K562 (cell line): ENCODE results near the gene PTPRC. TPM values are rescaled to one million over a fixed set of nuclear protein-coding genes. Genes with fewer than 3 reads are reported as not detected.

Source experiments
- ATAC-seq: fragments of 200-7000 bp; cut with Tn5 transposase; 3 replicates; pipeline ENCODE4 v1.9.1; 2020; ENCODE audit warnings: moderate library complexity
- BruUV-seq: library from RNA; stranded (reverse); fragments of 400-500 nt; replicated peaks from 2 replicates; lab custom pipeline; 2021; lab: Mats Ljungman, UMichigan
- CTCF ChIA-PET: fragments of 300-600 bp; formaldehyde crosslinking; extraction: SDS; loops from one replicate; lab custom pipeline; 2021; ENCODE audit warnings: low intra/inter-chr PET ratio; lab: Yijun Ruan, JAX
- POLR2A ChIA-PET: fragments of 300-600, 350-650 bp; sonication (Branson Sonifier 250); formaldehyde crosslinking; extraction: SDS; loops from one replicate; lab custom pipeline; 2021; ENCODE audit warnings: antibody characterized with exemption, inconsistent platforms; lab: Yijun Ruan, JAX
- DNase-seq, 4 experiments: peaks; one replicate each; pipeline versions ENCODE4 v3.0.0 to v3.0.0-alpha.2; 2011 to 2018; ENCODE audit warnings: low spot score in 3 of 4, mixed read lengths in 3 of 4; ENCODE audit errors: extremely low read depth in 1 of 4
- FAIRE-seq: peaks from 2 replicates; lab custom pipeline; 2011; peaks lifted over from hg19 to GRCh38; lab: Jason Lieb, UNC
- H2AFZ ChIP-seq: 2 replicates; pipeline ENCODE4 v1.6.0; 2011; ENCODE audit warnings: low read depth, low read length, control low read depth, inconsistent platforms
- H3K27ac ChIP-seq: fragments of 200-600 bp; 3 replicates; pipeline ENCODE4 v1.8.0; 2011; ENCODE audit warnings: low read depth, mild to moderate bottlenecking, control low read depth, inconsistent platforms, low read length, moderate library complexity, mixed read lengths; ENCODE audit errors: extremely low read depth
- H3K27me3 ChIP-seq, 2 experiments: fragments of 300-600 bp in 1 of 2; 2 replicates in 1 of 2; 3 replicates in 1 of 2; pipeline versions ENCODE4 v1.6.0 to v1.8.0; 2011; ENCODE audit warnings: inconsistent platforms in 2 of 2, low read length in 2 of 2, mild to moderate bottlenecking in 1 of 2, mixed read lengths in 1 of 2, moderate library complexity in 1 of 2; ENCODE audit not compliant: control insufficient read depth in 2 of 2, insufficient read depth in 2 of 2
- H3K36me3 ChIP-seq: fragments of 300-600 bp; 3 replicates; pipeline ENCODE4 v1.8.0; 2011; ENCODE audit warnings: mild to moderate bottlenecking, low read length, inconsistent platforms; ENCODE audit not compliant: control insufficient read depth, insufficient read depth
- H3K4me1 ChIP-seq, 2 experiments: fragments of 200-600 bp in 1 of 2; replicated peaks in 1 of 2; 2 replicates in 1 of 2; 3 replicates in 1 of 2; pipeline versions ENCODE4 v1.5.1 to v1.8.0; 2011; ENCODE audit warnings: inconsistent platforms in 2 of 2, low read length in 2 of 2, mild to moderate bottlenecking in 1 of 2, mixed read lengths in 1 of 2, moderate library complexity in 1 of 2; ENCODE audit not compliant: control insufficient read depth in 2 of 2, insufficient read depth in 2 of 2
- H3K4me2 ChIP-seq: 2 replicates; pipeline ENCODE4 v1.6.1; 2011; ENCODE audit warnings: low read length, control low read depth, inconsistent platforms, mixed read lengths; ENCODE audit not compliant: insufficient read depth
- H3K4me3 ChIP-seq: fragments of 200-600 bp; sonication (generic), shearing (Covaris generic); 2 replicates; pipeline ENCODE4 v1.5.1; 2016; ENCODE audit warnings: control low read depth, inconsistent platforms
- H3K79me2 ChIP-seq: fragments of 200-600 bp; 3 replicates; pipeline ENCODE4 v1.8.0; 2011; ENCODE audit warnings: low read length, inconsistent platforms; ENCODE audit not compliant: control insufficient read depth, insufficient read depth
- H3K9ac ChIP-seq, 2 experiments: 2 replicates each; pipeline versions ENCODE4 v1.6.0 to v1.6.1; 2011; ENCODE audit warnings: low read depth in 2 of 2, low read length in 2 of 2, control low read depth in 1 of 2, inconsistent platforms in 1 of 2, mild to moderate bottlenecking in 1 of 2, mixed read lengths in 1 of 2; ENCODE audit not compliant: insufficient read depth in 1 of 2
- H3K9me1 ChIP-seq: one replicate; pipeline ENCODE4 v1.6.0; 2011; ENCODE audit warnings: inconsistent platforms, mild to moderate bottlenecking, low read length, moderate library complexity; ENCODE audit not compliant: control insufficient read depth, insufficient read depth
- H3K9me3 ChIP-seq: replicated peaks from 2 replicates; pipeline ENCODE4 v1.5.1; 2011; ENCODE audit warnings: low read depth, low read length, inconsistent platforms; ENCODE audit not compliant: control insufficient read depth, insufficient read depth
- H4K20me1 ChIP-seq: replicated peaks from 2 replicates; pipeline ENCODE4 v1.6.1; 2011; ENCODE audit warnings: low read length, inconsistent platforms, mixed read lengths; ENCODE audit not compliant: control insufficient read depth, insufficient read depth
- CHD2 ChIP-seq: IDR thresholded peaks from 2 replicates; pipeline ENCODE4 v1.6.1; 2011; ENCODE audit warnings: low read depth, low read length
- CXXC5 ChIP-seq: fragments of 250-450 bp; sonication (Bioruptor Pico); IDR thresholded peaks from 2 replicates; pipeline ENCODE4 v1.8.0; 2022; ENCODE audit warnings: inconsistent platforms, mild to moderate bottlenecking, moderate library complexity
- GATAD2B ChIP-seq: fragments of 450-650 bp; IDR thresholded peaks from 2 replicates; pipeline ENCODE4 v1.6.1; 2017; ENCODE audit warnings: mild to moderate bottlenecking, borderline replicate concordance
- KLF1 ChIP-seq: fragments of 450-650 bp; IDR thresholded peaks from 2 replicates; pipeline ENCODE4 v1.6.1; 2016; ENCODE audit warnings: missing genetic modification characterization, missing compliant biosample characterization
- NONO ChIP-seq, 2 experiments: fragments of 200-400 bp in 1 of 2; fragments of 450-650 bp in 1 of 2; formaldehyde crosslinking in 1 of 2; IDR thresholded peaks; 2 replicates each; pipeline ENCODE4 v1.6.1; 2017; ENCODE audit warnings: low read depth in 2 of 2, mild to moderate bottlenecking in 2 of 2, moderate library complexity in 2 of 2, low read length in 1 of 2
- RHOXF2B ChIP-seq: fragments of 250-450 bp; sonication (Bioruptor Pico); conservative IDR thresholded peaks from 2 replicates; pipeline ENCODE4 v1.5.1; 2021
- ZFP30 ChIP-seq: fragments of 250-450 bp; sonication (Bioruptor Pico); IDR thresholded peaks from 2 replicates; pipeline ENCODE4 v1.8.0; 2022; ENCODE audit warnings: moderate library complexity, mild to moderate bottlenecking, inconsistent platforms, borderline replicate concordance
- ZNF143 ChIP-seq: sonication (generic); formaldehyde crosslinking; IDR thresholded peaks from 2 replicates; pipeline ENCODE4 v1.9.0; 2022; ENCODE audit warnings: mild to moderate bottlenecking, missing genetic modification reagents
- ZNF197 ChIP-seq: fragments of 200-800 bp; sonication (Bioruptor generic); IDR thresholded peaks from 2 replicates; pipeline ENCODE4 v1.6.1; 2016; ENCODE audit warnings: low read depth, missing genetic modification characterization, missing compliant biosample characterization
- ZNF354B ChIP-seq: fragments of 250-450 bp; sonication (Bioruptor Pico); IDR thresholded peaks from 2 replicates; pipeline ENCODE4 v1.4.0; 2020
- ZNF408 ChIP-seq: fragments of 250-450 bp; sonication (Bioruptor Pico); IDR thresholded peaks from 2 replicates; pipeline ENCODE4 v1.4.0; 2020; ENCODE audit warnings: low read depth, mild to moderate bottlenecking, moderate library complexity
- in situ Hi-C: fragments of 300-500 bp; cut with MboI; formaldehyde crosslinking; loops from 4 replicates; pipeline ENCODE4 v1.15.0; 2018; ENCODE audit warnings: inconsistent platforms, mixed read lengths
- intact Hi-C: fragments of 100-400 bp; cut with micrococcal nuclease; formaldehyde crosslinking; loops from 2 replicates; pipeline ENCODE4 v1.14.2; 2022
- polyA plus RNA-seq, 8 experiments: library from polyadenylated mRNA; depleted of rRNA in 4 of 8; stranded (reverse) in 5 of 8; unstranded in 3 of 8; fragments of >200 nt; fragmentation: Nextera tagmentation in 2 of 8; fragmentation: Illumina TruSeq in 1 of 8; extraction: Ambion mirVana in 2 of 8; extraction: Trizol in 1 of 8; gene quantifications; 2 replicates each; pipeline versions ENCODE4 v1.2.1 to v1.2.3, GENCODE V29; 2011 to 2014; ENCODE audit warnings: inconsistent platforms in 1 of 8, missing spikeins in 1 of 8
- total RNA-seq, 7 experiments: library from RNA; depleted of rRNA in 6 of 7; stranded (reverse); fragments of >200 nt in 6 of 7; fragmentation: Illumina TruSeq in 2 of 7; extraction: Trizol in 2 of 7; gene quantifications; 2 replicates each; pipeline versions ENCODE4 v1.2.1 to v1.2.3, GENCODE V29; 2011 to 2021; ENCODE audit warnings: low replicate concordance in 1 of 7
- TF ChIP-seq, protein P1 (sequence below): sonication (generic); formaldehyde crosslinking; IDR thresholded peaks from 2 replicates; pipeline ENCODE4 v1.9.0; 2022; ENCODE audit warnings: mild to moderate bottlenecking, missing genetic modification reagents

PTPRC gene
- total and polyA plus RNA-seq, 9 of the 15 experiments (the other 6 are each of a cell fraction or from before 2014, with no cell fraction given): 7.1 to 107 (median 62.9) TPM

DNA sequence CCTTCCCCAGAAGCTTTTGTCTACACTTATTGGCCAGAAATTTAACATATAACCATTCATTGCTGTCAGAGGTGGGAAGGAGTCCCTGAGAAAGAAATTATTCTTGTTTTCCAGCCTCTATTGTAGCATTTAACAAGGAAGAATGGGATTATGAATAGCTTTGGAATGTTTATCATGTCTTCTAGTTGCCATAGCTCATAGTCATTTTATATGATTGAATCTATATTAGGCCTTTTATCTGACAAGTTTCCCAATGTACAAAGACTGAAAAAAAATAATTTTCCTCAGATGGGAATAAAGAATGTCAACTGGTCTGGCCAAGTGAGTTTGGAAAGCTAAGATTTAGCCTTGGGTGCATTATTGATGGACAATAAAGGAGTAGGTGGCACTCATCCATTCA lies 28.3 kb downstream of the PTPRC start:
- H4K20me1 ChIP-seq: no peaks in the 10 kb centered on the region
- H3K4me1 ChIP-seq: peaks cover 3 to 18% of the 10 kb centered on the region in 2 experiments; a peak in 4 of 5 replicates
- no peak overlapping the region; the same call in 2 of the 3 replicates for H3K27ac ChIP-seq
- no peaks in the 10 kb centered on the region for H3K27me3 ChIP-seq
- H3K9me3 ChIP-seq: no peaks in the 10 kb centered on the region; the same call in 1 of the 2 replicates
- H3K36me3 ChIP-seq: peaks cover 8% of the 10 kb centered on the region; the same call in 1 of the 3 replicates
- H3K79me2 ChIP-seq: peaks cover 47% of the 10 kb centered on the region
- no peak overlapping the region for H3K9ac ChIP-seq
- no peak overlapping the region for H3K4me3 ChIP-seq
- ATAC-seq (no peak), FAIRE-seq (no peak)
- no peak overlapping the region for H2AFZ ChIP-seq
- no TSS peak for BruUV-seq
- no peak overlapping the region for H3K4me2 ChIP-seq
- intact Hi-C loops: no loop called here
- TF ChIP-seq ZNF354B (CRISPR knock-in tag) (no peak), ZNF143 (CRISPR knock-in tag) (no peak), GATAD2B (no peak), KLF1 (tag) (no peak), RHOXF2B (no peak), ZNF197 (CRISPR knock-in tag) (no peak), ZFP30 (CRISPR knock-in tag) (no peak), CHD2 (no peak), CXXC5 (CRISPR knock-in tag) (no peak), NONO (IDR thresholded peaks at IDR 0.05; ENCODE audit: low read depth in 2 of 2, low read length in 1 of 2) (no peak), ZNF408 (no peak)
- TF ChIP-seq, protein P1, sequence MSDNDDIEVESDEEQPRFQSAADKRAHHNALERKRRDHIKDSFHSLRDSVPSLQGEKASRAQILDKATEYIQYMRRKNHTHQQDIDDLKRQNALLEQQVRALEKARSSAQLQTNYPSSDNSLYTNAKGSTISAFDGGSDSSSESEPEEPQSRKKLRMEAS (CRISPR knock-in tag): no peak
- TF ChIP-seq, all 486 proteins: peak for 0
- DNase-seq: no peak
- in situ Hi-C loops: no loop called here
- no peaks in the 10 kb centered on the region for H3K9me1 ChIP-seq
- POLR2A ChIA-PET: interaction anchor here (0.9 to 2.2 kb wide), 4 partner anchors 9 to 16 kb away, joined by 3 to 8 read pairs (median 4); no protein-coding TSS in a partner anchor
- CTCF ChIA-PET: no interaction called here
